ENCODE measurements around the gene NUAK2. TPM values are rescaled to one million over a fixed set of nuclear protein-coding genes. Genes with fewer than 3 reads are reported as not detected.

The NUAK2 gene
- total RNA-seq, 1 experiment from 2014 or later, result 25.7 TPM

DNA sequence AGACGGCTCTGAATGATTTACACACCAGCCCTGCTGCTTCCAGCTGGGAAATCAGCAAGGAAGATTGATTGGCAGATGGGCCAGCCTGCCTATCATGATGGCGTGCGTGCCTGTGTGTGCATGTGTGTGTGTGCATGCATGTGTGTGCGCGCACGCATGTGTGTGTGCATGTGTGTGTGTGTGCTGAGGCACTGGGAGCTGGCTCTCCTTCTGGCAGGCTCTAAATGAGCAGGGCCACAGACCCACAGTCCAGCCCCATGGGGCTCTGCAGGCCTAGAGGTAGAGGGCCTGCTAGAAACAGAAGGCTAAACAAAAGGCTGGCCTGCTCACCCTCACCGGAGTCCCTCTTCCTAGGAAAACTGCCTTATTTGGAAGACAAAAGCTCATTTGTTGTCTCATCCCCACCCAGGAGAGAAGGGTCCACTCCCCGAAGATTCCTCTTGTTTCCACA is 29.2 kb upstream of the NUAK2 start:
- DNase-seq, result no peak
- Histone ChIP-seq H3K4me1 (peaks cover 4% of the 10 kb centered on the region; the same call in 1 of the 2 replicates), H3K27me3 (replicated peaks; ENCODE audit: control insufficient read depth, insufficient read depth, low read length) (no peaks in the 10 kb centered on the region; the same call in 1 of the 2 replicates), H3K4me3 (ENCODE audit: low read depth, low read length) (no peak overlapping the region), H3K9me3 (no peaks in the 10 kb centered on the region), H3K36me3 (ENCODE audit: control insufficient read depth, insufficient read depth, low read length) (no peaks in the 10 kb centered on the region)
- Mint-ChIP-seq H3K27me3 (ENCODE audit: insufficient read depth, unreplicated experiment) (peaks cover 2% of the 10 kb centered on the region), H3K36me3 (ENCODE audit: insufficient read depth, unreplicated experiment) (no peaks in the 10 kb centered on the region), H3K27ac (ENCODE audit: unreplicated experiment) (no peak overlapping the region), H3K4me1 (ENCODE audit: low read depth, unreplicated experiment) (peaks cover 6% of the 10 kb centered on the region), H3K4me3 (ENCODE audit: unreplicated experiment) (no peak overlapping the region), H3K9me3 (ENCODE audit: unreplicated experiment) (no peaks in the 10 kb centered on the region)
- no TSS peak for BruUV-seq (replicated peaks)
- TF ChIP-seq, protein P1, sequence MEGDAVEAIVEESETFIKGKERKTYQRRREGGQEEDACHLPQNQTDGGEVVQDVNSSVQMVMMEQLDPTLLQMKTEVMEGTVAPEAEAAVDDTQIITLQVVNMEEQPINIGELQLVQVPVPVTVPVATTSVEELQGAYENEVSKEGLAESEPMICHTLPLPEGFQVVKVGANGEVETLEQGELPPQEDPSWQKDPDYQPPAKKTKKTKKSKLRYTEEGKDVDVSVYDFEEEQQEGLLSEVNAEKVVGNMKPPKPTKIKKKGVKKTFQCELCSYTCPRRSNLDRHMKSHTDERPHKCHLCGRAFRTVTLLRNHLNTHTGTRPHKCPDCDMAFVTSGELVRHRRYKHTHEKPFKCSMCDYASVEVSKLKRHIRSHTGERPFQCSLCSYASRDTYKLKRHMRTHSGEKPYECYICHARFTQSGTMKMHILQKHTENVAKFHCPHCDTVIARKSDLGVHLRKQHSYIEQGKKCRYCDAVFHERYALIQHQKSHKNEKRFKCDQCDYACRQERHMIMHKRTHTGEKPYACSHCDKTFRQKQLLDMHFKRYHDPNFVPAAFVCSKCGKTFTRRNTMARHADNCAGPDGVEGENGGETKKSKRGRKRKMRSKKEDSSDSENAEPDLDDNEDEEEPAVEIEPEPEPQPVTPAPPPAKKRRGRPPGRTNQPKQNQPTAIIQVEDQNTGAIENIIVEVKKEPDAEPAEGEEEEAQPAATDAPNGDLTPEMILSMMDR (IDR thresholded peaks at IDR 0.05; ENCODE audit: insufficient read depth in 1 of 2, low read depth in 1 of 2, low read length in 1 of 2, severe bottlenecking in 1 of 2, unreplicated experiment in 1 of 2), result no peak
- ChIA-PET CTCF (interaction anchor here (2.2 kb wide), 1 partner anchor 135 kb away, joined by 6 read pairs; no protein-coding TSS in a partner anchor), POLR2A (no interaction called here)
- intact Hi-C loops (cut with micrococcal nuclease; ENCODE audit: unreplicated experiment), result no loop called here

DNA sequence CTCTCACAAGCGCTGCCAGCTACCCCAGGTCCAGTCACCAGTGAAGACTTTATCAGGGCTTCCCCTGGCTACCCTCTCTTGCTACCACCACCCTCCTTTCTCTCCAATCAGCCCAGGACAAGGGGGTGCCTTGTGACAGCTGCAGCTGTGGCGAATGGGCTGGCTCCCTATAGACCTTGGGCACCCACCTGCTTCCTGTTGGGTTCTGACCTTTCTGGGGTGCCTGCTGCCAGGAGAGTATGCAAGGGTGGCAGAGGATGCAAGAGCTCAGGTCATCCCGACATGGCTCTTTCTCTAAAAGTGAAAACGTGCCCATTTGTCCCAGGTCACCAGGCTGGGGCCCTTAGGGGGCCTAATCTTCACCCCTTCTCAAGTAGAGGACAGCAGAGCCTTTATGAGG is 28.6 kb upstream of the NUAK2 start:
- H3K4me3 Mint-ChIP-seq (ENCODE audit: unreplicated experiment), result no peak overlapping the region
- ChIA-PET POLR2A (no interaction called here), CTCF (interaction anchor here (0.7 to 2.6 kb wide), 3 partner anchors 76 to 135 kb away, joined by 3 to 10 read pairs (median 6); no protein-coding TSS in a partner anchor)
- H3K27ac Mint-ChIP-seq (ENCODE audit: unreplicated experiment), result no peak overlapping the region
- H3K27me3 ChIP-seq (replicated peaks; ENCODE audit: control insufficient read depth, insufficient read depth, low read length), result no peaks in the 10 kb centered on the region; the same call in 1 of the 2 replicates
- H3K9me3 ChIP-seq, result no peaks in the 10 kb centered on the region
- H3K36me3 Mint-ChIP-seq (ENCODE audit: insufficient read depth, unreplicated experiment), result no peaks in the 10 kb centered on the region
- DNase-seq, result no peak
- H3K4me1 ChIP-seq, result peaks cover 4% of the 10 kb centered on the region; the same call in 1 of the 2 replicates
- no peak overlapping the region for H3K4me3 ChIP-seq (ENCODE audit: low read depth, low read length)
- TF ChIP-seq, protein P1 (IDR thresholded peaks at IDR 0.05; ENCODE audit: insufficient read depth in 1 of 2, low read depth in 1 of 2, low read length in 1 of 2, severe bottlenecking in 1 of 2, unreplicated experiment in 1 of 2), result no peak
- no peaks in the 10 kb centered on the region for H3K36me3 ChIP-seq (ENCODE audit: control insufficient read depth, insufficient read depth, low read length)
- H3K9me3 Mint-ChIP-seq (ENCODE audit: unreplicated experiment), result no peaks in the 10 kb centered on the region
- intact Hi-C loops (cut with micrococcal nuclease; ENCODE audit: unreplicated experiment), result no loop called here
- BruUV-seq (replicated peaks), result no TSS peak
- H3K27me3 Mint-ChIP-seq (ENCODE audit: insufficient read depth, unreplicated experiment), result peaks cover 2% of the 10 kb centered on the region
- H3K4me1 Mint-ChIP-seq (ENCODE audit: low read depth, unreplicated experiment), result peaks cover 3% of the 10 kb centered on the region

DNA sequence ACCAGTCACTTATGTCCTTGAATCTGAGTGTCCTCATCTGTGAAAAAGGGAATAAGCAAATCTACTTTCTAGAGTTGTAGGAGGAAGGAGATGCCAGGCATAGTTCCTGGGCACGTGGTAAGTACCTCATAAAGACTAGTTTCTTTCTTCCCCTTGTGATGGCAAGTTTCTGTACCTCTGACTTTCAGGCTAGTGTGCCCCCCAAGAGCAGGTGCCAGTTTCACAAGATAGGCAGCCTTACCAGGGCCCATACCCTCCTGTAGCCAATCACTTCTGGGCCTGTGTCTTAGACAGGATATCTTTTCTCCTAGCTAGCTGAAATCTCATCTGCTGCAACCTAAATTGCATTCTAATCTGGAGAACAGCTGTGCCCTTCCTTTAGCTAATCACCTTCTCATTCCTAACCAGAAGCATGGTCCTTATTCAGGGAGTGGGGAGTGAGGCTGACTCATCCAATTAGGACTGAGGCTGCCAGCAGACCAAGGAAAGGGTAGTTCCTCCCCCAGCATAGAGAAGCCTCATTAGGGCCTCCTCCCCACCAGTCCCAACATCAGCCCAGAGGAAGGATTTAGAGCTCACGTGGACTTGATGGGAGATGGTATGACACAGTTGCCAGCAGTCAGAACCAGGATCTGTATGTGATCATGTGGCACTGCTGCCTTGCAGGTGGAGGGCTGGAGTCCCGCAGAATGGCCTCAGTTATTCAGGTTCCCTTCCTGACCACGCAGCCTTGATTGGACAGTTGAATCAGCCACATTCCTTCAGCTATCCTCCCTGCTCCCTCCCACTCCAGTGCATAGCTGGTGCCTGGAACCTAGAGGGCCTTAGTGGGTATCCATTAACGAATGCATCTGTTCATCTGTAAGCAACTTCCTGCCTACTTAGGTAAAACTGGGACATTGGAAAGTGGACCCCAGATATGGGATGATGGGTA is 27.3 kb upstream of the NUAK2 start:
- H3K4me3 Mint-ChIP-seq (ENCODE audit: unreplicated experiment), result no peak overlapping the region
- Histone ChIP-seq H3K27me3 (replicated peaks; ENCODE audit: control insufficient read depth, insufficient read depth, low read length) (no peaks in the 10 kb centered on the region; the same call in 1 of the 2 replicates), H3K9me3 (no peaks in the 10 kb centered on the region), H3K4me3 (ENCODE audit: low read depth, low read length) (no peak overlapping the region), H3K4me1 (peaks cover 5% of the 10 kb centered on the region; the same call in 1 of the 2 replicates), H3K36me3 (ENCODE audit: control insufficient read depth, insufficient read depth, low read length) (no peaks in the 10 kb centered on the region)
- CTCF ChIA-PET, result interaction anchor here (0.6 to 2.6 kb wide), 7 partner anchors 27 to 287 kb away, joined by 3 to 10 read pairs (median 4); no protein-coding TSS in a partner anchor
- no peak for DNase-seq
- peaks cover 7% of the 10 kb centered on the region for H3K4me1 Mint-ChIP-seq (ENCODE audit: low read depth, unreplicated experiment)
- no peaks in the 10 kb centered on the region for H3K36me3 Mint-ChIP-seq (ENCODE audit: insufficient read depth, unreplicated experiment)
- H3K9me3 Mint-ChIP-seq (ENCODE audit: unreplicated experiment), result no peaks in the 10 kb centered on the region
- POLR2A ChIA-PET, result no interaction called here
- TF ChIP-seq, protein P1 (IDR thresholded peaks at IDR 0.05; ENCODE audit: insufficient read depth in 1 of 2, low read depth in 1 of 2, low read length in 1 of 2, severe bottlenecking in 1 of 2, unreplicated experiment in 1 of 2), result no peak
- no peak overlapping the region for H3K27ac Mint-ChIP-seq (ENCODE audit: unreplicated experiment)
- BruUV-seq (replicated peaks), result no TSS peak
- peaks cover 9% of the 10 kb centered on the region for H3K27me3 Mint-ChIP-seq (ENCODE audit: insufficient read depth, unreplicated experiment)
- intact Hi-C loops (cut with micrococcal nuclease; ENCODE audit: unreplicated experiment), result no loop called here
